HepG2 (cell line): ENCODE measurements around the gene ACOT4. TPM values are rescaled to one million over a fixed set of nuclear protein-coding genes. Genes with fewer than 3 reads are reported as not detected.

Experiments used
- ATAC-seq: fragments of 200-7000 bp; cut with Tn5 transposase; 3 replicates; pipeline ENCODE4 v1.9.1; 2020; ENCODE audit warnings: mild to moderate bottlenecking, moderate library complexity
- BruUV-seq: library from RNA; stranded (reverse); fragments of 400-500 nt; replicated peaks from 2 replicates; lab custom pipeline; 2021; lab: Mats Ljungman, UMichigan
- CTCF ChIA-PET: fragments of 300-600 bp; formaldehyde crosslinking; extraction: SDS; loops from one replicate; lab custom pipeline; 2021; ENCODE audit warnings: low total read pairs, inconsistent platforms, low intra/inter-chr PET ratio; lab: Yijun Ruan, JAX
- POLR2A ChIA-PET: fragments of 350-600 bp; sonication (Branson Sonifier 250); formaldehyde crosslinking; loops from one replicate; lab custom pipeline; 2020; ENCODE audit warnings: antibody characterized with exemption, inconsistent platforms; lab: Yijun Ruan, JAX
- DNase-seq: peaks from one replicate; pipeline ENCODE4 v3.0.0-alpha.2; 2015; ENCODE audit warnings: low spot score
- FAIRE-seq: peaks from 3 replicates; lab custom pipeline; 2011; peaks lifted over from hg19 to GRCh38; lab: Jason Lieb, UNC
- H2AFZ ChIP-seq: one replicate; pipeline ENCODE4 v1.6.1; 2011; ENCODE audit warnings: low read length, inconsistent platforms
- H3K27ac ChIP-seq: fragments of 300-600 bp; 3 replicates; pipeline ENCODE4 v1.8.0; 2011; ENCODE audit warnings: mixed run types, mild to moderate bottlenecking, mixed read lengths, low read length, inconsistent platforms; ENCODE audit not compliant: insufficient read depth; ENCODE audit errors: extremely low read length
- H3K27me3 ChIP-seq, 2 experiments: fragments of 200-600 bp in 1 of 2; 2 replicates in 1 of 2; 3 replicates in 1 of 2; pipeline versions ENCODE4 v1.6.0 to v1.8.0; 2011; ENCODE audit warnings: low read length in 2 of 2, mild to moderate bottlenecking in 2 of 2, moderate library complexity in 2 of 2, inconsistent platforms in 1 of 2; ENCODE audit not compliant: insufficient read depth in 2 of 2, control insufficient read depth in 1 of 2
- H3K36me3 ChIP-seq, 2 experiments: fragments of 200-600 bp in 1 of 2; replicated peaks in 1 of 2; 2 replicates in 1 of 2; 3 replicates in 1 of 2; pipeline versions ENCODE4 v1.5.1 to v1.8.0; 2011; ENCODE audit warnings: low read length in 2 of 2, inconsistent platforms in 1 of 2; ENCODE audit not compliant: insufficient read depth in 2 of 2, control insufficient read depth in 1 of 2
- H3K4me1 ChIP-seq: 2 replicates; pipeline ENCODE4 v1.5.1; 2012; ENCODE audit warnings: low read length, inconsistent platforms; ENCODE audit not compliant: insufficient read depth
- H3K4me2 ChIP-seq: 2 replicates; pipeline ENCODE4 v1.6.0; 2011; ENCODE audit warnings: low read depth, low read length, inconsistent platforms
- H3K4me3 ChIP-seq, 3 experiments: fragments of 200-600 bp in 1 of 3; sonication (generic), shearing (Covaris generic) in 1 of 3; replicated peaks in 1 of 3; 2 replicates each; pipeline ENCODE4 v1.5.1; 2011 to 2016; ENCODE audit warnings: low read length in 3 of 3, inconsistent platforms in 2 of 3, low read depth in 2 of 3, mild to moderate bottlenecking in 2 of 3, control low read depth in 1 of 3, mixed read lengths in 1 of 3; ENCODE audit not compliant: insufficient read depth in 1 of 3
- H3K79me2 ChIP-seq: one replicate; pipeline ENCODE4 v1.6.1; 2011; ENCODE audit warnings: low read length, inconsistent platforms; ENCODE audit not compliant: insufficient read depth
- H3K9ac ChIP-seq: 2 replicates; pipeline ENCODE4 v1.6.0; 2011; ENCODE audit warnings: mild to moderate bottlenecking, low read depth, low read length, inconsistent platforms; ENCODE audit not compliant: insufficient read depth
- H3K9me3 ChIP-seq: 2 replicates; pipeline ENCODE4 v1.5.1; 2012; ENCODE audit warnings: mild to moderate bottlenecking, low read length
- H4K20me1 ChIP-seq: 2 replicates; pipeline ENCODE4 v1.6.0; 2011; ENCODE audit warnings: inconsistent platforms, mild to moderate bottlenecking, low read length, moderate library complexity; ENCODE audit not compliant: insufficient read depth
- BHLHE40 ChIP-seq: IDR thresholded peaks from 2 replicates; pipeline ENCODE4 v1.6.1; 2011; ENCODE audit warnings: low read length, improper control_type of control experiment
- BRD4 ChIP-seq: sonication (generic); formaldehyde crosslinking; IDR thresholded peaks from 2 replicates; pipeline ENCODE4 v1.4.0; 2020; ENCODE audit warnings: missing genetic modification reagents
- GTF3A ChIP-seq: sonication (generic); formaldehyde crosslinking; conservative IDR thresholded peaks from 2 replicates; pipeline ENCODE4 v1.4.0; 2020; ENCODE audit warnings: mild to moderate bottlenecking, missing genetic modification reagents
- HNRNPH1 ChIP-seq: fragments of 200-400 bp; formaldehyde crosslinking; optimal IDR thresholded peaks from 2 replicates; pipeline ENCODE3; 2017; ENCODE audit warnings: mild to moderate bottlenecking, low read depth, low read length
- HNRNPK ChIP-seq: fragments of 200-400 bp; formaldehyde crosslinking; IDR thresholded peaks from 2 replicates; pipeline ENCODE4 v1.6.1; 2018; ENCODE audit warnings: low read length, low read depth, moderate library complexity, mild to moderate bottlenecking; ENCODE audit not compliant: poor library complexity, severe bottlenecking
- HOXA9 ChIP-seq: sonication (generic); formaldehyde crosslinking; IDR thresholded peaks from 2 replicates; pipeline ENCODE4 v1.8.1; 2022; ENCODE audit warnings: missing genetic modification reagents, mild to moderate bottlenecking, moderate library complexity, borderline replicate concordance
- NFRKB ChIP-seq: fragments of 450-650 bp; IDR thresholded peaks from 2 replicates; pipeline ENCODE4 v1.6.1; 2017
- NFYB ChIP-seq: sonication (generic); formaldehyde crosslinking; IDR thresholded peaks from 2 replicates; pipeline ENCODE4 v1.4.0; 2020; ENCODE audit warnings: missing genetic modification reagents
- PHF8 ChIP-seq: sonication (generic); formaldehyde crosslinking; IDR thresholded peaks from 2 replicates; pipeline ENCODE4 v1.5.0; 2020; ENCODE audit warnings: missing genetic modification reagents
- POGZ ChIP-seq: sonication (generic); formaldehyde crosslinking; IDR thresholded peaks from 2 replicates; pipeline ENCODE4 v1.4.0; 2020; ENCODE audit warnings: mild to moderate bottlenecking, missing genetic modification reagents
- RAD21 ChIP-seq: fragments of 450-650 bp; formaldehyde crosslinking; IDR thresholded peaks from 2 replicates; pipeline ENCODE4 v1.5.0; 2020; ENCODE audit warnings: mild to moderate bottlenecking
- REXO4 ChIP-seq: sonication (generic); formaldehyde crosslinking; IDR thresholded peaks from 2 replicates; pipeline ENCODE4 v1.8.0; 2022; ENCODE audit warnings: missing genetic modification reagents, mild to moderate bottlenecking, borderline replicate concordance
- SRF ChIP-seq: IDR thresholded peaks from 2 replicates; pipeline ENCODE4 v1.6.1; 2011; ENCODE audit warnings: mild to moderate bottlenecking, low read depth, low read length, moderate library complexity
- ZNF7 ChIP-seq: IDR thresholded peaks from 2 replicates; pipeline ENCODE4 v1.6.1; 2016; ENCODE audit warnings: missing biosample characterization, missing genetic modification reagents
- ZNF773 ChIP-seq: sonication (generic); formaldehyde crosslinking; IDR thresholded peaks from 2 replicates; pipeline ENCODE4 v1.4.0; 2020; ENCODE audit warnings: missing genetic modification reagents, borderline replicate concordance
- ZNF879 ChIP-seq: sonication (generic); formaldehyde crosslinking; IDR thresholded peaks from 2 replicates; pipeline ENCODE4 v1.8.1; 2023; ENCODE audit warnings: missing genetic modification reagents
- WGBS: methylation state at CpG from one replicate; pipeline ENCODE4 v1.1.6; 2017; ENCODE audit warnings: low lambda C conversion rate; 5-methylcytosine and 5-hydroxymethylcytosine counted together
- in situ Hi-C: cut with HindIII; loops from 2 replicates; pipeline ENCODE4 v1.10.0; 2017; ENCODE audit warnings: low pct_unique_long_range_greater_than_20kb; ENCODE audit not compliant: extremely low pct_ligation_motif_present
- intact Hi-C: fragments of 100-400 bp; cut with micrococcal nuclease; formaldehyde crosslinking; loops from one replicate; pipeline ENCODE4 v1.10.0; 2022; ENCODE audit not compliant: unreplicated experiment
- polyA plus RNA-seq, 8 experiments: library from polyadenylated mRNA; depleted of rRNA in 3 of 8; stranded (reverse) in 7 of 8; unstranded in 1 of 8; fragments of >200 nt; fragmentation: Illumina TruSeq in 4 of 8; extraction: Trizol in 4 of 8; gene quantifications; 2 replicates each; pipeline versions ENCODE4 v1.2.1 to v1.2.3, GENCODE V29; 2011 to 2016; ENCODE audit warnings: low read depth in 4 of 8, missing spikeins in 1 of 8, mixed read lengths in 1 of 8; ENCODE audit not compliant: insufficient read depth in 1 of 8
- total RNA-seq, 5 experiments: library from RNA; depleted of rRNA; stranded (reverse); fragments of >200 nt; fragmentation: Illumina TruSeq; extraction: Trizol; gene quantifications; 2 replicates each; pipeline ENCODE4 v1.2.3, GENCODE V29; 2016; ENCODE audit warnings: low read depth in 1 of 5
- TF ChIP-seq, protein P1 (sequence below): sonication (generic); formaldehyde crosslinking; IDR thresholded peaks from 2 replicates; pipeline ENCODE4 v1.4.0; 2020; ENCODE audit warnings: missing genetic modification reagents, borderline replicate concordance
- TF ChIP-seq, protein P2 (sequence below): sonication (generic); formaldehyde crosslinking; conservative IDR thresholded peaks from 2 replicates; pipeline ENCODE4 v1.4.0; 2020; ENCODE audit warnings: missing genetic modification reagents

ACOT4 gene
- total and polyA plus RNA-seq, 2 of the 13 experiments (the other 11 are each of a cell fraction or from before 2014, with no cell fraction given) = 0.04 to 0.05 TPM

DNA sequence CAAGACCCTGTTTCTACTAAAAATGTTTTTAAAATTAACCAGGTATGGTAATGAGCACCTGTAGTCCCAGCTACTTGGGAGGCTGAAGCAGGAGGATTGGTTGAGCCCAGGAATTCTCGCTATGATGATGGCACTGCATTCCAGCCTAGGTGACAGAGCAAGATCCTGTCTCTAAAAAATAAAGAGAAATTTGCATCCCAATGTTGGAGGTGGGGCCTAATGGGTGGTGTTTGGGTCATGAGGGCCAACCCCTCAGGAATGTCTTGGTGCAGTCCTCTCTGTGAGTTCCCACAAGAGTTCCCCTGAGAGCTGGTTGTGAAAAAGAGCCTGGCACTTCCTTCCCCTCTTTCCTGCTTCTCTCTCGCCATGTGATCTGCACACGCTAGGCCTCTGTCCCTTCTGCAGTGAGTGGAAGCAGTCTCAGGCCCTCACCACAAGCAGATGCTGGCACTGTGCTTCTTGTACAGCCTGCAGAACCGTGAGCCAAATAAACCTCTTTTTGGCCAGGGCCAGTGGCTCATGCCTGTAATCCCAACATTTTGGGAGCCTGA is 31.9 kb downstream of the ACOT4 start (continued):
- TF ChIP-seq HNRNPH1 = no peak
- TF ChIP-seq, protein P1, sequence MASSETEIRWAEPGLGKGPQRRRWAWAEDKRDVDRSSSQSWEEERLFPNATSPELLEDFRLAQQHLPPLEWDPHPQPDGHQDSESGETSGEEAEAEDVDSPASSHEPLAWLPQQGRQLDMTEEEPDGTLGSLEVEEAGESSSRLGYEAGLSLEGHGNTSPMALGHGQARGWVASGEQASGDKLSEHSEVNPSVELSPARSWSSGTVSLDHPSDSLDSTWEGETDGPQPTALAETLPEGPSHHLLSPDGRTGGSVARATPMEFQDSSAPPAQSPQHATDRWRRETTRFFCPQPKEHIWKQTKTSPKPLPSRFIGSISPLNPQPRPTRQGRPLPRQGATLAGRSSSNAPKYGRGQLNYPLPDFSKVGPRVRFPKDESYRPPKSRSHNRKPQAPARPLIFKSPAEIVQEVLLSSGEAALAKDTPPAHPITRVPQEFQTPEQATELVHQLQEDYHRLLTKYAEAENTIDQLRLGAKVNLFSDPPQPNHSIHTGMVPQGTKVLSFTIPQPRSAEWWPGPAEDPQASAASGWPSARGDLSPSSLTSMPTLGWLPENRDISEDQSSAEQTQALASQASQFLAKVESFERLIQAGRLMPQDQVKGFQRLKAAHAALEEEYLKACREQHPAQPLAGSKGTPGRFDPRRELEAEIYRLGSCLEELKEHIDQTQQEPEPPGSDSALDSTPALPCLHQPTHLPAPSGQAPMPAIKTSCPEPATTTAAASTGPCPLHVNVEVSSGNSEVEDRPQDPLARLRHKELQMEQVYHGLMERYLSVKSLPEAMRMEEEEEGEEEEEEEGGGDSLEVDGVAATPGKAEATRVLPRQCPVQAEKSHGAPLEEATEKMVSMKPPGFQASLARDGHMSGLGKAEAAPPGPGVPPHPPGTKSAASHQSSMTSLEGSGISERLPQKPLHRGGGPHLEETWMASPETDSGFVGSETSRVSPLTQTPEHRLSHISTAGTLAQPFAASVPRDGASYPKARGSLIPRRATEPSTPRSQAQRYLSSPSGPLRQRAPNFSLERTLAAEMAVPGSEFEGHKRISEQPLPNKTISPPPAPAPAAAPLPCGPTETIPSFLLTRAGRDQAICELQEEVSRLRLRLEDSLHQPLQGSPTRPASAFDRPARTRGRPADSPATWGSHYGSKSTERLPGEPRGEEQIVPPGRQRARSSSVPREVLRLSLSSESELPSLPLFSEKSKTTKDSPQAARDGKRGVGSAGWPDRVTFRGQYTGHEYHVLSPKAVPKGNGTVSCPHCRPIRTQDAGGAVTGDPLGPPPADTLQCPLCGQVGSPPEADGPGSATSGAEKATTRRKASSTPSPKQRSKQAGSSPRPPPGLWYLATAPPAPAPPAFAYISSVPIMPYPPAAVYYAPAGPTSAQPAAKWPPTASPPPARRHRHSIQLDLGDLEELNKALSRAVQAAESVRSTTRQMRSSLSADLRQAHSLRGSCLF (CRISPR knock-in tag) = no peak
- TF ChIP-seq BHLHE40 = no peak
- TF ChIP-seq POGZ (CRISPR knock-in tag) = no peak
- no peak for TF ChIP-seq GTF3A (CRISPR knock-in tag)
- TF ChIP-seq RAD21 (CRISPR knock-in tag) = no peak
- TF ChIP-seq HOXA9 = no peak
- TF ChIP-seq NFRKB = no peak
- no peak for TF ChIP-seq PHF8

DNA sequence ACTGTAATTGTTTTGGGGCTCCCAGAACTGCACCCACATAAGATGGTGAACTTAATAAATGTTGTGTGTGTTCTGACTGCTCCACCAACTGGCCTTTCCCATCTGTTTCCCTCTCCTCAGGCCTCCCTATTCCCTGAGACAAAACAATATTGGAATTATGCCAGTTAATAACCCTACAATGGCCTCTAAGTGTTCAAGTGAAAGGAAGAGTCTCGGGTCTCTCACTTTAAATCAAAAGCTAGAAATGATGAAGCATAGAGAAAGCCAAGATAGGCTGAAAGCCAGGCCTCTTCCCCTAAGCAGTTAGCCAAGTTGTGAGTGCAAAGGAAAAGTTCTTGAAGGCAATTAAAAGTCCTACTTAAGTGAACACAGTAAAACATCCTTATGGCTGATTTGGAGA is 34.0 kb downstream of the ACOT4 start:
- no peak overlapping the region for H3K27ac ChIP-seq
- in situ Hi-C loops = no loop called here
- H3K4me2 ChIP-seq = no peak overlapping the region
- H3K27me3 ChIP-seq = no peaks in the 10 kb centered on the region
- H3K9me3 ChIP-seq = no peaks in the 10 kb centered on the region
- no peak overlapping the region for H3K9ac ChIP-seq
- ATAC-seq = no peak
- ChIA-PET POLR2A (interaction anchor here (0.8 kb wide), 1 partner anchor 57 kb away, joined by 3 read pairs; the partner anchor contains the start of gene ACOT2), CTCF (no interaction called here)
- no peaks in the 10 kb centered on the region for H3K79me2 ChIP-seq
- WGBS = 24% methylated on average over 1 of the region's 1 CpG
- FAIRE-seq = no peak
- TF ChIP-seq NFYB (no peak), SRF (no peak), ZNF7 (CRISPR knock-in tag) (no peak), REXO4 (CRISPR knock-in tag) (no peak), ZNF773 (CRISPR knock-in tag) (no peak), BRD4 (CRISPR knock-in tag) (no peak), ZNF879 (CRISPR knock-in tag) (no peak), HNRNPK (no peak)
- TF ChIP-seq, protein P2, sequence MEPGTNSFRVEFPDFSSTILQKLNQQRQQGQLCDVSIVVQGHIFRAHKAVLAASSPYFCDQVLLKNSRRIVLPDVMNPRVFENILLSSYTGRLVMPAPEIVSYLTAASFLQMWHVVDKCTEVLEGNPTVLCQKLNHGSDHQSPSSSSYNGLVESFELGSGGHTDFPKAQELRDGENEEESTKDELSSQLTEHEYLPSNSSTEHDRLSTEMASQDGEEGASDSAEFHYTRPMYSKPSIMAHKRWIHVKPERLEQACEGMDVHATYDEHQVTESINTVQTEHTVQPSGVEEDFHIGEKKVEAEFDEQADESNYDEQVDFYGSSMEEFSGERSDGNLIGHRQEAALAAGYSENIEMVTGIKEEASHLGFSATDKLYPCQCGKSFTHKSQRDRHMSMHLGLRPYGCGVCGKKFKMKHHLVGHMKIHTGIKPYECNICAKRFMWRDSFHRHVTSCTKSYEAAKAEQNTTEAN = no peak
- no peak overlapping the region for H2AFZ ChIP-seq
- no peaks in the 10 kb centered on the region for H3K36me3 ChIP-seq
- no peaks in the 10 kb centered on the region for H4K20me1 ChIP-seq
- intact Hi-C loops = no loop called here
- H3K4me1 ChIP-seq = no peaks in the 10 kb centered on the region
- BruUV-seq = no TSS peak
- no peak for DNase-seq
- no peak overlapping the region for H3K4me3 ChIP-seq
